A673 (cell line): ENCODE measurements around the gene DUXA.

Experiments
- CTCF ChIP-seq: fragments of 300-800, 200-600 bp; sonication (generic); conservative IDR thresholded peaks from 2 replicates; pipeline ENCODE4 v1.5.1; 2017; ENCODE audit warnings: low read depth, mild to moderate bottlenecking, antibody characterized with exemption, low read length, moderate library complexity, mixed read lengths
- EZH2 ChIP-seq: fragments of 200-600 bp; sonication (generic); IDR thresholded peaks from 2 replicates; pipeline ENCODE4 v1.6.1; 2017; ENCODE audit warnings: borderline replicate concordance, low read depth, mild to moderate bottlenecking, mixed read lengths, antibody characterized with exemption, low read length; ENCODE audit not compliant: poor library complexity, severe bottlenecking

- TF ChIP-seq CTCF (no peak), EZH2 (no peak)
These were observed 4.3 kb upstream of the DUXA start for GRCh38 chr19:57171551-57172081.
